Measurements from ENCODE around the gene NFAT5. TPM values are rescaled to one million over a fixed set of nuclear protein-coding genes. Genes with fewer than 3 reads are reported as not detected.

NFAT5 gene
- total RNA-seq, 1 experiment from 2014 or later: 57.9 TPM

DNA sequence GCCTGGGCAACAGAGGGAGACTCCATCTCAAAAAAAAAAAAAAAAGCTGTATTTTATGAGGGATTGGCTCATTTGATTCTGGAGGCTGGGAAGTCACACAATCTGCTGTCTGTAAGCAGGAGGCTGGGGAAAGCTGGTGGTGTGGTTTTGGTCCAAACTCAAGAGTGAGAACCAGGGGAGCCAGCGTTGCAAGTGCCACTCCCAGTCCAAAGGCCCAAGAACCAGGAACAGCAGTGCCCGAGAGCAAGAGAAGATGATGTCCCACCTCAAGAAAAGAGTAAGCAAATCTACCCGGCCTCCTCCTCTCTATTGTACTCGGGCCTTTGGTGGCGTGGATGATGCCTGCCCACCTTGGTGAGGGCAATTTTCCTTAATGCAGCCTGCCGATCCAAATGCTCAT is 166.3 kb downstream of the NFAT5 start:
- BruUV-seq (replicated peaks): no TSS peak
- intact Hi-C loops (cut with micrococcal nuclease; ENCODE audit: unreplicated experiment): no loop called here
- H3K4me1 Mint-ChIP-seq (ENCODE audit: low read depth, unreplicated experiment): peaks cover 25% of the 10 kb centered on the region
- H3K4me3 Mint-ChIP-seq (ENCODE audit: low read depth, unreplicated experiment): no peak overlapping the region
- no peaks in the 10 kb centered on the region for H3K27me3 Mint-ChIP-seq (ENCODE audit: unreplicated experiment)
- peaks cover 43% of the 10 kb centered on the region for H3K36me3 Mint-ChIP-seq (ENCODE audit: insufficient read depth, unreplicated experiment)
- H3K27ac Mint-ChIP-seq (ENCODE audit: unreplicated experiment): no peak overlapping the region
- DNase-seq: no peak
- TF ChIP-seq CTCF (IDR thresholded peaks at IDR 0.05; ENCODE audit: unreplicated experiment): no peak
- CTCF ChIA-PET: no interaction called here
- no peaks in the 10 kb centered on the region for H3K9me3 Mint-ChIP-seq (ENCODE audit: low read depth, unreplicated experiment)

GRCh38 chr16:69741519-69741918 is 175.8 kb downstream of the NFAT5 start:
- no peak for TF ChIP-seq CTCF (IDR thresholded peaks at IDR 0.05; ENCODE audit: unreplicated experiment)
- Mint-ChIP-seq H3K27ac (ENCODE audit: unreplicated experiment) (peak overlapping the region; percentile 50), H3K4me1 (ENCODE audit: low read depth, unreplicated experiment) (peaks cover 26% of the 10 kb centered on the region), H3K9me3 (ENCODE audit: low read depth, unreplicated experiment) (no peaks in the 10 kb centered on the region), H3K4me3 (ENCODE audit: low read depth, unreplicated experiment) (no peak overlapping the region), H3K36me3 (ENCODE audit: insufficient read depth, unreplicated experiment) (peaks cover 68% of the 10 kb centered on the region), H3K27me3 (ENCODE audit: unreplicated experiment) (no peaks in the 10 kb centered on the region)
- CTCF ChIA-PET: interaction anchor here (0.6 to 1.2 kb wide), 2 partner anchors 13 to 331 kb away, joined by 4 to 7 read pairs; partner anchors contain the start of gene NOB1
- DNase-seq: no peak
- intact Hi-C loops (cut with micrococcal nuclease; ENCODE audit: unreplicated experiment): no loop called here
- BruUV-seq (replicated peaks): no TSS peak

DNA sequence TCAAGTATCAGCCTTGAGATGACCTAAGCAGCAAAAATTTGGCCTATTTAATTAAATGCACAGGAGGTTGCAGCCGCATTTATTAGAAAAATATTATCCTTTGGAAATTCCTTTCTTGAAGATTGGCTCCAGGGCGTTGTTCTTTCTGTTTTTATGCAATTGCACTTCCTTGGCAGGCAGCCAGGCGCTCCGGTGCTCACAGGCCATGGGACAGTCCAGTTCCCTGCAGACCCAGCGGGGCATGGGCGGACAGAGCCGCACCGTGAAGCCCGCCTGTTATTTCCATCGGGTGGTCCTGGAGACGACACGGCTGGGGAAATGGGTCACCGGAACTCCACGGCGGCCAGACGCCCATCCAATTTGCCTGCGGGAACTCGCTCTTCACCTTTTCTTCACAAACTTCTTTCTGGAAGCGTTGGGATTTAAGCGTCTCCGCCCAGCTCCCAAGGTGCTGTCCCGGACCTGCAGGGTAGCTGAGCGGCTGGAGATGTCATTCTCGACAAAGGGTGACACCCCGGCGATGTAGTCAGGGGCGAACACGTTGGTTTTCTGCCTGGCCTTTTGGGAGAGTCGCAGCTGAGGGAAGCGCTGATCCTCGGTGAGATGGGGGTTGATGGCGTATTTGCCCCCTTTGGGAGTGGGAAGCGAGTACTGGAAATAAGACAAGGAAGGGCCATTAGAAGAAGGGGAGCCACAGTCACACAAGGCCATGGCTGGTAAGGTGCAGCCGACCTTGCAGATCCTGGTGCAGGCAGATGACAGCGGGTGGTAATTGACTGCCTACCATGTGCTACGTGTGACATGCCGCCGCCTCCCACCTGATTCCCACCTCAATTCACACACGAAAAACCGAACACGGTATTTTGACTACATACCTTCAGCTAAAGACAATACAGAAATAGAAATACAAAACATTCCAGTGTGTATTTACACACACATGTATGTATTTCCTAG is 176.5 kb downstream of the NFAT5 start:
- no peak for TF ChIP-seq CTCF (IDR thresholded peaks at IDR 0.05; ENCODE audit: unreplicated experiment)
- intact Hi-C loops (cut with micrococcal nuclease; ENCODE audit: unreplicated experiment): no loop called here
- Mint-ChIP-seq H3K36me3 (ENCODE audit: insufficient read depth, unreplicated experiment) (peaks cover 66% of the 10 kb centered on the region), H3K9me3 (ENCODE audit: low read depth, unreplicated experiment) (no peaks in the 10 kb centered on the region), H3K4me1 (ENCODE audit: low read depth, unreplicated experiment) (peaks cover 26% of the 10 kb centered on the region), H3K27me3 (ENCODE audit: unreplicated experiment) (no peaks in the 10 kb centered on the region), H3K27ac (ENCODE audit: unreplicated experiment) (peak overlapping the region; percentile 50), H3K4me3 (ENCODE audit: low read depth, unreplicated experiment) (no peak overlapping the region)
- TSS peak; percentile 34 for BruUV-seq (replicated peaks)
- peak; percentile 85 for DNase-seq
- CTCF ChIA-PET: interaction anchor here (0.6 to 1.2 kb wide), 2 partner anchors 12 to 332 kb away, joined by 4 to 7 read pairs; partner anchors contain the start of gene NOB1

DNA sequence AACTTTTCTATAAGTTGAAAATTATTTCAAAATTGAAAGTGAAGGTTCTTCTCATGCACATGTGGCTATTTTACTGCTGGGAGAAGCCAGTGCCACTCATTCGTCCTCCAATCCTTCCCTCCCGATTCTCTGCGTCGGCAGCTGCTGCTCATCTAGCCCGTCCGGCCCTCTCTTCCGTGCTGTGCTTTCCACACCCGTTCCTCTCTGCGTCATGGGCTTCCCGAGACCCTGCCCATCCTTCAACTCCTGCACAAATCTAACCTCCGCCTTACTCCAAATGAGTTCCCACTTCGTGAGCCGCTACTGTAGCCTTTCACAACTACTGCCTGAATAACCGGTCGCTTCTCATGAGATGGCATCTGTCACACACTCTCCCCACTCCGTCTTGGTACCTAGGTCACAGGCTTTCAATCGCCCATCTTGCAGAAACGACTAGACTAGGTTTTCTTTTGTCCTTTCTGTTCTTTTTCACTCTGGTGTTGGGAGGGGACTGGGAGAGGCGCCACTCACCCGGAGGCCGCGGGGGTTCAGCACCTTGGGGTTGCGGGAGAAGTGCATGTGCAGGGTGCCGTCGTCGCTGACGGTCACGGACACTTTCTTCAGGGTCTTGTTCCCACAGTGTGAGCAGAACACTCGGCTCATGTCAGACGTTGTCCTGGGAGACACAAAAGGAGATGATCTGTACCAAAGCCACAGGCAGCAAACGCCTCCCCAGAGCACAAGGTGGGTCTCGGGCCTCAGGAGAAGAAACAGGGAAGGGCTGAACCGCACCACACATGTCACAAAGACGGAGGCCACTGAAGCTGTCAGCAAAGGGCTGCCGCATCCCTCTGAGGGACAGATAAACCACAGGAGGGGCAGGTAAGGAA is 178.8 kb downstream of the NFAT5 start:
- Mint-ChIP-seq H3K27ac (ENCODE audit: unreplicated experiment) (peak overlapping the region; percentile 18), H3K27me3 (ENCODE audit: unreplicated experiment) (no peaks in the 10 kb centered on the region), H3K4me1 (ENCODE audit: low read depth, unreplicated experiment) (peaks cover 26% of the 10 kb centered on the region), H3K4me3 (ENCODE audit: low read depth, unreplicated experiment) (no peak overlapping the region), H3K9me3 (ENCODE audit: low read depth, unreplicated experiment) (no peaks in the 10 kb centered on the region), H3K36me3 (ENCODE audit: insufficient read depth, unreplicated experiment) (peaks cover 86% of the 10 kb centered on the region)
- no peak for TF ChIP-seq CTCF (IDR thresholded peaks at IDR 0.05; ENCODE audit: unreplicated experiment)
- no peak for DNase-seq
- no TSS peak for BruUV-seq (replicated peaks)
- intact Hi-C loops (cut with micrococcal nuclease; ENCODE audit: unreplicated experiment): no loop called here
- CTCF ChIA-PET: interaction anchor here (1.7 kb wide), 1 partner anchor 10 kb away, joined by 7 read pairs; the partner anchor contains the start of gene NOB1

Data from Calu3 (cell line).